Keratinocyte (primary cell): ENCODE measurements around the gene MSI2.

Experiments used
- EZH2 ChIP-seq: IDR thresholded peaks from one replicate; pipeline ENCODE4 v1.6.1; 2012; ENCODE audit warnings: inconsistent platforms, mild to moderate bottlenecking, low read length, moderate library complexity
- TF ChIP-seq, protein P1 (sequence below), 3 experiments: IDR thresholded peaks in 1 of 3; conservative IDR thresholded peaks in 1 of 3; optimal IDR thresholded peaks in 1 of 3; 2 replicates in 2 of 3; 3 replicates in 1 of 3; pipeline versions ENCODE3 to v1.5.1; 2011; ENCODE audit warnings: low read length in 3 of 3, mild to moderate bottlenecking in 3 of 3, moderate library complexity in 2 of 3, control low read depth in 1 of 3, inconsistent platforms in 1 of 3; ENCODE audit not compliant: insufficient read depth in 2 of 3; ENCODE audit errors: extremely low read depth in 1 of 3

DNA sequence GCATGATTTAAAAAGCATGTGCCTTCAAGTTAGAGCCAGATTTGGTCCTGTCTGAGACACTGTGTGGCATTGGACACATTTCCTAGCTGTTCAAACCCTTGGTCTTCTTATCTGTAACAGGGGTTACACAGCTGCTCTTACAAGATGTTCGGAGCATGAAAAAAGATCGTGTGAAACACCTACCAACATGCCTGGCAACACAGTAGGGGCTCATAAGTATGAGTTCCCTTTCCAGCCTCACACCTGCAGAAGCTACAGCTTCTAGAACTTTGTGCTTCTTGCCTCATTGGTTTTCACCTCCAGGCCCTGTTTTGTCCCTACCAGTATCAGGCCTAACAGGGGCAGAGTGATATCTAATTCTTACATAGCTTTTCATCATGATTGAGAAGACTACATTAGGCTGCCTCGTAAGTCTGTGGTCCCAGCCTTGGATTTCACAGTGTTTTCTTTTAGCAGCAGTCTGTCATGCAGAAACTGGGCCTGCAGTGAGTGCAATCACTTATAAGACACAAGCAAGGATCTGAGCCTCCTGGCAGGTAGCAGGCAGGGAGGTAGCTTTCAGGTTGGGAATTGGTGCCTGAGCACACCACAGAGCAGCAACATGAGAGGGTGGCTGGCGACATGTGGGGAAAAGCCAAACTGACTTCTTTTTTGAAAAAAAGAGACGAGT, 410.0 kb downstream of the MSI2 start:
- TF ChIP-seq, protein P1, sequence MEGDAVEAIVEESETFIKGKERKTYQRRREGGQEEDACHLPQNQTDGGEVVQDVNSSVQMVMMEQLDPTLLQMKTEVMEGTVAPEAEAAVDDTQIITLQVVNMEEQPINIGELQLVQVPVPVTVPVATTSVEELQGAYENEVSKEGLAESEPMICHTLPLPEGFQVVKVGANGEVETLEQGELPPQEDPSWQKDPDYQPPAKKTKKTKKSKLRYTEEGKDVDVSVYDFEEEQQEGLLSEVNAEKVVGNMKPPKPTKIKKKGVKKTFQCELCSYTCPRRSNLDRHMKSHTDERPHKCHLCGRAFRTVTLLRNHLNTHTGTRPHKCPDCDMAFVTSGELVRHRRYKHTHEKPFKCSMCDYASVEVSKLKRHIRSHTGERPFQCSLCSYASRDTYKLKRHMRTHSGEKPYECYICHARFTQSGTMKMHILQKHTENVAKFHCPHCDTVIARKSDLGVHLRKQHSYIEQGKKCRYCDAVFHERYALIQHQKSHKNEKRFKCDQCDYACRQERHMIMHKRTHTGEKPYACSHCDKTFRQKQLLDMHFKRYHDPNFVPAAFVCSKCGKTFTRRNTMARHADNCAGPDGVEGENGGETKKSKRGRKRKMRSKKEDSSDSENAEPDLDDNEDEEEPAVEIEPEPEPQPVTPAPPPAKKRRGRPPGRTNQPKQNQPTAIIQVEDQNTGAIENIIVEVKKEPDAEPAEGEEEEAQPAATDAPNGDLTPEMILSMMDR (optimal IDR thresholded peaks at IDR 0.05 in 1 of 3, IDR thresholded peaks at IDR 0.05 in 1 of 3, conservative IDR thresholded peaks at IDR 0.05 in 1 of 3; ENCODE audit: extremely low read depth in 1 of 3, insufficient read depth in 2 of 3, low read length in 3 of 3), result no peak
- no peak for TF ChIP-seq EZH2
